Transverse colon (tissue), 4 donors: ENCODE results near the gene SSU72.
"Not testable (repeated sequence)": the region's sequence is repeated elsewhere in the genome, so short reads cannot be mapped to it uniquely, and the experiment has no call there.

ENCODE experiments used
- CTCF ChIP-seq, 5 experiments: fragments of 200-600 bp in 3 of 5; fragments of 450-650 bp in 2 of 5; sonication (generic) in 3 of 5; IDR thresholded peaks; 1 replicate in 2 of 5; 2 replicates in 3 of 5; pipeline ENCODE4 v1.5.1; 2016 to 2017; ENCODE audit warnings: antibody characterized with exemption in 5 of 5, inconsistent platforms in 3 of 5, mild to moderate bottlenecking in 2 of 5, moderate library complexity in 1 of 5
- EP300 ChIP-seq: sonication (generic); formaldehyde crosslinking; IDR thresholded peaks from one replicate; pipeline ENCODE4 v1.6.1; 2017; ENCODE audit warnings: antibody characterized with exemption, low read depth
- POLR2A ChIP-seq: fragments of 450-650 bp; IDR thresholded peaks from one replicate; pipeline ENCODE4 v1.6.1; 2016; ENCODE audit warnings: antibody characterized with exemption, mild to moderate bottlenecking, moderate library complexity
- POLR2AphosphoS5 ChIP-seq, 3 donors: sonication (generic); formaldehyde crosslinking; IDR thresholded peaks; one replicate each; pipeline ENCODE4 v1.6.1; 2016; ENCODE audit warnings: antibody characterized with exemption in 3 of 3

DNA sequence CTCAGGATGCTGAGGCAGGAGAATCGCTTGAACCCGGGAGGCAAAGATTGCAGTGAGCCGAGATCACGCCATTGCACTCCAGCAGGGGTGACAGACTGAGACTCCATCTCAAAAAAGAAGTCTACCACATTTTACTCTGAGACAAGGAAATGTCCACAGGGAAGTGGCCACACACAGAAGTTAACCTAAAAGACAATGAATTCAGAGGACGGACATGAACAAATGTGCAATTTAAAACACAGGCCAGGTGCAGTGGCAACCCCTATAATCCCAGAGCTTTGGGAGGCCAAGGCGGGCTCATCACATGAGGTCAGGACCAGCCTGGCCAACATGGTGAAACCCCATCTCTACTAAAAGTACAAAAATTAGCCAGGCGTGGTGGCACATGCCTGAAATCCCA lies 17.0 kb downstream of the SSU72 start:
- not testable (repeated sequence) for TF ChIP-seq POLR2A; CTCF (IDR thresholded peaks at IDR 0.05); POLR2AphosphoS5 (IDR thresholded peaks at IDR 0.05); EP300
